Globus pallidus (tissue), 1 donor: Measurements from ENCODE around the gene SDK2.

Experiments used
- DNase-seq: peaks from one replicate; pipeline ENCODE4 v3.0.0-alpha.2; 2015; ENCODE audit warnings: low spot score

Gene SDK2

DNA sequence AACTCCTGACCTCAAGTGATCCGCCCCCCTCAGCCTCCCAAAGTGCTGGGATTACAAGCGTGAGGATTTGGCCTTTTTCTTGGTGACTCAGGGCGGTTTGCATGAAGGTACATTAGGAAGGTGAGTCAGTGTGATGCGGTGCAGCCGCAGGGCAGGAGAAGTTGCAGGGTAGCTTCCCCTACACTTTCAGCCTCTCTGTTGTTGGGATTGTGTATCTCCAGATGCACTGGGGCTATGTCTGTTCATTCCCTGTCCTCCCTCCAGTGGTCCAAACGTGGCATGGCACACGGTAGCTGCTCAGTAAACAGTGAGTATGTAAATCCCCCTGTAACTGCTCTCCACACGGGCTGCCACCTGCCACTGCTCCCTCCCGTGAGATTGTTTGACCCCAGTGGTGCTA, 223.3 kb downstream of the SDK2 start:
- no peak for DNase-seq

DNA sequence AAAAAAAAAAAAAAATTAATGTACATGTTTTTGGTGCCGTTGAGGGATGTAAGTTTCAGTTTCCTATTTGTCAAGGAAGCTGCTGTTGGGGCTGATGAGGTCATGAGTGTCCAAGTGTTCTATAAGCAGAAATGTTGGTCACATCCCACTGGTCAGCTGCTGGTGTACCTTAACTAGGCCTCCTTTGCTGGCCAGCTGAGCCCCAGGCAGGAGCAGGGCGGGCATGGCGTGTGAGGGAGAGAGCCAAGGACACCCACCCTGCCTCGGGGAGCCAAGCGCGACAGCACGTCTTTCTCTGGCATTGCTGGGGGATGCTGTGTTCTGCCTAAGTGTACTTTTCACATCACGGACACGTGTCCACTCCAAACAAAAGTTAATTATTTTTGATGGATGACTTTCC, 224.4 kb downstream of the SDK2 start:
- DNase-seq: no peak

DNA sequence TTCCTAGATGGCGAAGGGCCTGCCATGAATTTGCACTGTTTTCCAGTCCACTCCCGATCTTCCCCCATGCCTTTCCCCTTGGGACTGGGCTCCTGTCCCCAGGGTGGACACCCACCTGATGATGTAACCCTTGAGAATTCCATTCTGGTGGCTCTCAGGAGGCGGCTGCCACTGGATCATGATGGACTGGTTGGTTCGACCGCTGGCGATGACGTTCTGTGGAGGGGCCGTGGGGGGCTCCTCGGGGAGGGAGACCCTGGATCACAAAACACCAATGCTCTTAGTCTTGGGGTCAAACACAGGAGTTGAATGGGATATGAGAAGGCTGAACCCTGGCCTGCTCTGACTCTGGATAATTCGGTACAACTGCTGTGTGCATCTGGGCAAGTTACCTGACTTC, 225.2 kb downstream of the SDK2 start:
- no peak for DNase-seq

DNA sequence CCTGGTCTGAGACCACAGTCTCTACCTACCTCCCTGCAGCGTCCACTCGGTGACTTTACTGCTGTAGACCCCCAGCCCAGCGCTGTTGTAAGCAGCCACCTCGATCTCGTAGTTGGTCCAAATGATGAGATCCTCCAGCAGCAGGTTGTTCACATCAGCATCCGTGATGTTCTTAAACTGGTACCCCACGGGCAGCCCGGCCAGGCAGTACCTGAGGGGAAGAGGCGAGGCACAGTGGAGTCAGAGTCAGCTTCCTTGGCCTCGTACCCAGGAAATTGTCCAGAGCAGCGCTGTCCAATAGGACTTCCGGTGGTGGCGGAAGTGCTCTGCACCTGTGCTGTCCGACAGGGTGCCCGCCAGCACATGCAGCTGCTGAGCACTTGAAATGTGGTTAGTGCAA, 228.5 kb downstream of the SDK2 start:
- no peak for DNase-seq

DNA sequence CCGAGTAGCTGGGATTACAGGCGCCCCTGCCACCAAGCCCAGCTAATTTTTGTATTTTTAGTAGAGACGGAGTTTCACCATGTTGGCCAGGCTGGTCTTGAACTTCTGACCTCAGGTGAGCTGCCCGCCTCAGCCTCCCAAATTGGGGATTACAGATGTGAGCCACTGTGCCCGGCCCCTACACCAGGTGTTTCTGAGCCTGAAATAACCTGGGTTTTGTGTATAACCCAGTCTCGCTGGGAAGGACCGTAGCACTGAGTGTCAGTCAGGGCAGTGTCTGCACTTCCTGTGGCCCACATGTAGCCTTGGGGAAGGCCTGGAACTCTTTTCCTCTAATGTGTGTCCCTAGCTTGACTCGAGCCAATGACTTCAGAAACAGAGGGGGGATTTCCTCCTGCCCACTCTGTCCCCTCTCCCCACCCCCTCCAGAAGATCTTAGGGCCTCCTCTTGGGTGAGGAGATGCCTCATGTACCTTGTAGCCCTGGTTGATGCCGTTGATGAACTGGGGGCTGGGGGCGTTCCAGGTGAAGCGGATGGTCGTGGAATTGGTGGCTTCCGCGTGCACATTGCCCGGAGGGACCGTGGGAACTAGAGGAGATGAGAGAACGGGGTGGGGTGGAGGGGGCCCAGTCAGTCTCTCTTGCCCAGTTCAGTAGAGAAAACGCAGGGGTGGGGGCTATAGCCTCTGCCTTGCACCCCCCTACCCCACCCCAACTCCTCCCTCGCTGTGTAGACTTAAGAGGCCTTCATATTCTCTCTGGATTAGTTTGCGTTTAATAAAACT, 229.9 kb downstream of the SDK2 start:
- DNase-seq: no peak

DNA sequence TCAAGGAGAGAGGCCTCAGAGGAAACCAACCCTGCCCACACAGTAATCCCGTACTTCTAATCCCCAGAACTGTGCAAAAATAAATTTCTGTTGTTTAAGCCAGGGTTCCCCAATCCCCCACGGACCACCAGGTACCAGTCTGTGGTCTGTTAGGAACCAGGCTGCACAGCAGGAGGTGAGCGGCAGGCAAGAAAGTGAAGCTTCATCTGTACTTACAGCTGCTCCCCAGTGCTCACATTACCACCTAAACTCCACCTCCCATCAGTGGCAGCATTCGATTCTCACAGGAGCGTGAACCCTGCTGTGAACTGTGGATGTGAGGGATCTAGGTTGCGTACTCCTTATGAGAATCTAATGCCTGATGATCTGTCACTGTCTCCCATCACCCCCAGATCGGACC, 231.3 kb downstream of the SDK2 start:
- DNase-seq: no peak

DNA sequence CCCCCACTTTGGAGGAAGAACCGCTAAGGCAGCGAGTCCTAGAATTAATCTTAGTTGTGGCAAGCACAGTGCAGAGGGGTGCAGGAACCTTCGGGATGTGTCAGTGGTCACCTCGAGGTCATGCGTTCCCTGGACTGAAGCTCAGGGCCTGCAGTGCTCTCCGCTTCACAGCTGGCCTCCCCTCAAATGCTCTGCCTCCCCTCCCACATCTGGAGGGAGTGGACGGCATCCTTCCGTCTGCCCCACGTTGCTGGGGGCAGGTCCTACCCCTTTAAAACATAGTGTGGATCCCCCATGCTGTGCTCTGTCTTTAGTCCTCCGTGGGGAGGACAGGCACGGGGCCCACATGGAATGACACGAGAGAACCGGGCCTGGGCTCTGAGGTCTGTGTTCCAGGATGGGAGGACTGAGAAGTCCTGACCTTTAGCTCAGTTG, 232.9 kb downstream of the SDK2 start:
- no peak for DNase-seq

DNA sequence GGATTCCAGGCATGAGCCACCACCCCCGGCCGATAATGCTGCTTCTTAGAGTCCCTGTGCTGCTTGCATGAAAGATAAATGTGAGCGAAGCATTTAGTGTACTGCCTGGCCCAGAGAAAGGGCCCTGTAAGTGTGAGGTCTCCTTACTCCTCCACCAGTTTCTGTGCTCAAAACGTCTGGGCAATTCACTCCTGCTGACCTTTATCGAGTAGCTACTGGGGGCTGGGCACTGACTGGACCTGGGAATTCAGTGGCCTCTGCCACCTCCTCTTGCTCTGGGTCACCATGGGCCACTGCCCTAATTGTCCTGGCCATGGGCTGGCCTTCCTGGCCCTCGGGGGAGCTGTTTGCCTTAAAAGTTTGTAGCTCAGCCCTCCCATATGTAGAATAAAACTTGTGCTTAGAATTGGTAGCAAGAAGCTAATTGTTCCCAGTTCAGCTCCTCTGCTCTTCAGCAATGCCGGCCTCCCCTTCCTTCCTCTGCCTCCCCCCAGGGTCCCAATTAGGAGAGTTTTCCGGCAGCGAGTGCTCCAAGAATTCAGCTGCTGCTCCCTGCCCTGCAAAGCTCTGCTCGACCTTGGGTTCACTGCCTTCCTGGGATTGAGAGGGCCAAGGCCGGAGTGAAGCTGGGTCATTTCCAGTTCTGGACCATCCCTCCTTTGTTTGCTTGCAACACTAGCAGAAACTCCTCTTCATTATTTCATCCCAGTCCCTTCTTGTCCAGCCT, 233.5 kb downstream of the SDK2 start:
- DNase-seq: no peak

DNA sequence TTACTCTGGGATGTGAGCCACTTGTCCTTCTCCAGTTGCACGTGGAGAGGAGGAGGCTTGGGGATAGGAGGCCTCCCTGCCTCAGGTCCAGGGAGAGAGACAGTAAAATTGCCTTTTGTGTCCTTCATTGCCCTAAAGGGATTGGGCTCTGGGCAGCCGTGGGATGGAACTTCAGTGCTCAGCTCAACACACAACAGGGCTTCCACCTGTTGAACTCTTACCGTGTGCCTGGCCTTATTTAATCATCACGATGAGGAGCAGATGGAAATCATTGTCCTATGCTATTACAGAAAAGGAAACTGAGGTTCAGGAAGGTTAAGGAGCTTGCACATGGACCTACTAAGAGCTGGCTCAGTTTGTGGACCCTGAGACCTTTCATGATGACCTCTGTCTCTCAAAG, 240.0 kb downstream of the SDK2 start:
- no peak for DNase-seq

DNA sequence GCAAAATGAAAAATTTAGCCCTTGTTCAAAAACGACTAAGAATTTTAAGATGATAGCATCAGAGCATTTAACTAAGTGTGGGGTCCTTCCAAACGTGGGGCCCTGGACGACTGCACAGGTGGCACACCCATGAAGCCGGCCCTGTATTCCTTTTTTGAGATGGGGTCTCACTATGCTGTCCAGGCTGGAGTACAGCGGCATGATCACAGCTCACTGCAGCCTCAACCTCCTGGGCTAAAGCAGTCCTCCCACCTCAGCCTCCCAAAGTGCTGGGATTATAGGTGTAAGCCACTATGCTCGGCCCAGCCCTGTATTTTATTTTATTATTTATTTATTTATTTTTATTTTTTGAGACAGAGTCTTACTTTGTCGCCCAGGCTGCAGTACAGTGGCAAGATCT, 241.8 kb downstream of the SDK2 start:
- DNase-seq: no peak

DNA sequence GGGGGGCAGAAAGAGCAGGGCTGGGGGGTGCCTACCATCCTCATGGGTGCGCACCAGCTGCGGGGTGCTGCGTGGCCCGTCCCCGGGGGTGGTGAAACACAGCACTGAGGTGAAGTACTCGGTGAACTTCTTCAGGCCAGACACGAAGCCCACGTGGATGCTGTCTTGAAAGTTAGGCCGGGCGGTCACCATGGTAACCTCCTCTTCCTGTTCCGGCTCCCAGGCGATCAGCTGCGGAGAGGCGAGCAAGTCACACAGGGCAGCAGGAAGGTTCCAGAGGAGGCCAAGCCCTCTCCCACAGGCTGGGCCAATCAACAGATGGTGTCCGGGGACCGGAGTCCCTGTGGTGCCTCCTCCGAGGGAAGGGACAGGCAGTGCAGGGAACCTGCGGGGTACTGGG, 242.3 kb downstream of the SDK2 start:
- DNase-seq: peak; percentile 11

DNA sequence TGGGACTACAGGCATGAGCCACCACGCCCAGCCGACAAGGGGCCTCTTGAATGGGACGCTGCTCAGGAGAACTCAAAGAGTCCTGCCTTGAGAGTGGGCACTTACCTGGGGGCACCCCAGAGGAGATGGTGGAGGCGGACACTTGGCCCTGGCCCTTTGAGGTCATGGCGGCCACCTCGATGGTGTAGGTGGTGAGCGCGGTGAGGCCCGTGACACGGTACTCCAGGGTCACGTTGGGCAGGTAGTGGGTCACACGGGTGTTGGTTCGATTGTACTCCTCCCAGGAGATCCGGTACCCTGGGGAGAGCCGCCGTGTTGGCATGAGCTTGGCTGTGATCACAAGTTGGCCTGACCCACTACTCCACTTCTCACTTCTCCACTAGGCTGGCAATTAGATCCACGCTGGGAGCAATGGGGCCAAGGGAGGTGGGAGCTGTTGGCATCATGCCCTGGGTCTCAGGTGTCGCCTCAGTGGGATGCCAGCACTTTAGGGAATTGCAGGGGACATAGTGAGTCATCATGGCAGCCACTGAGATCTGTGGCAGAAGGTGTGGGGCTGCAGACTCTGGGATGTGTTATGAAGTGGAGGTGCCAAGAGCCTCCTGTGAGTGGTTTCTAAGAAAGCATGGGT, 243.2 kb downstream of the SDK2 start:
- DNase-seq: no peak

DNA sequence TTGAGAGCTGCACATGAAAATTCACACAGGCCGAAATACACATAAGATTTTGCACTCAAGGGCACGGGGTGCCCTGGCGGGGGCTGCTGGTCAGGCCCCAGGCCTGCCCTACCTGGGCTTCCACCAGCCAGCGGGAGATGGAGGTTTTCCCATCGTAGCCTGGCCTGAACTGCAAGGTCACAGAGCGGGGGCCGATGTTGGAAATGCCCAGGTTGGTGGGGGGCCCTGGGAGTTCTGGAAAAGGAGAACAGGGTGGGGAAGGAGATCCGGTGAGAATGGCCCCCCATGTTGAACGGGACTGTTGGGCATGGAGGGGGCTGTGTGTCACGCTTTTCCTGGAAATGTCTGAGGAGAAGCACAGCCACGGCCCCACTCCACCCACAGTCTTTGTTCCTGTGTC, 245.2 kb downstream of the SDK2 start:
- no peak for DNase-seq

DNA sequence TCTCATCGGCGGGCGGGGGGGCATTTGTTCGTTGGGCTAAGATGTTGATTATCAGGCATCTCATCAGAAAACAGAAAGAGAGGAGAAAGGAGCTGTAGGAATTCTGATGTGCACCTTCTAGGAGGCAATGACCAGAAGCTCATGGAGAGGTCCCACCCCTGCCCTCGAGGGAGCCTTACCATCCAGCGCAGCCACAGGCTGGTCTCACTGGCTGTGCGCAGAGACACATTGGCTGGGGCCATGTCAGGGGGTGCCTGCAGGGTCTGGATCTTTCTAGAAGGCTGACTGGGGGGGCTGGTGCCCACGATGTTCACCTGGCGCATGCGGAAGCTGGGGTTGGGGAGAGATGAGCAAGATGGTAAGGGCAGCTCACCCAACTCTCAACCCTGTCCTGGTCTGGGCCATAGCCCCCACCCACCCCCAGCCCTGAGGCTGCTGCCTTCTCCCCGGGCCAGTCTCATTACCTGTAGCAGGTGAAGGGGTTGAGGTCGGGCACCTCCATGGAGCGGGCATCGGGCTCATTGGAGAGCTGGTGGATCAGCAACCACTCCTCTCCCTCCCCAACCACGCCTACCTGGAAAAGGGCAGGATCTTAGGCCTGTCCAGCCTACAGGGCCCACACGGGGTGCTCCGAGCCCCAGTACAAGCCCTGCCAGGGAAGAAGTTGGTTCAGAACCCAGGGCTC, 246.2 kb downstream of the SDK2 start:
- no peak for DNase-seq

DNA sequence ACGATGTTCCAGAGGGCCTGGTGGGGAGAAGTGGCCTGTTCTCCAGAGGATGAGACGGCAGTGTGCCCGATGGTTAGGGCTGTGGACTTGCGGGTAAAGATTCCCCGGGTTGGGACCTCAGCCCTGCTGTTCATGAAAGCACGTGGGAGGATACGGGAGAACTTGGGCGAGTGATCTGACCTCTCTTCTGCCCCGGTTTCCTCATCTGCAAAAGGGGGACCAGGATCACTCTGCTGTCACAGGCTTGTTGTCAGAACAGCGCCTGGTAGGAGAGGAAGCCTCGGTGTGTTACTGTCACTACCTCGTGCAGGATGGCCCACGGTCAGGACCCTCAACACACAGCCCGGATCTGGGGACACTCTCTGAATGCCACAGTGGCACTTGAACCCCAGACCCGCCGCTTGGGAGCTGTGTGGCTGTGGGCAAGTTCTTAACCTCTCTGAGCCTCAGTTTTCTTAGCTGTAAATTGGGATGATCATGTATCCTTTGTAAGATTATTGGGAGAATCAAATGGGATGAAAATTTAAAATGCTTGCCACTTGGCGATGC, 246.9 kb downstream of the SDK2 start:
- no peak for DNase-seq

DNA sequence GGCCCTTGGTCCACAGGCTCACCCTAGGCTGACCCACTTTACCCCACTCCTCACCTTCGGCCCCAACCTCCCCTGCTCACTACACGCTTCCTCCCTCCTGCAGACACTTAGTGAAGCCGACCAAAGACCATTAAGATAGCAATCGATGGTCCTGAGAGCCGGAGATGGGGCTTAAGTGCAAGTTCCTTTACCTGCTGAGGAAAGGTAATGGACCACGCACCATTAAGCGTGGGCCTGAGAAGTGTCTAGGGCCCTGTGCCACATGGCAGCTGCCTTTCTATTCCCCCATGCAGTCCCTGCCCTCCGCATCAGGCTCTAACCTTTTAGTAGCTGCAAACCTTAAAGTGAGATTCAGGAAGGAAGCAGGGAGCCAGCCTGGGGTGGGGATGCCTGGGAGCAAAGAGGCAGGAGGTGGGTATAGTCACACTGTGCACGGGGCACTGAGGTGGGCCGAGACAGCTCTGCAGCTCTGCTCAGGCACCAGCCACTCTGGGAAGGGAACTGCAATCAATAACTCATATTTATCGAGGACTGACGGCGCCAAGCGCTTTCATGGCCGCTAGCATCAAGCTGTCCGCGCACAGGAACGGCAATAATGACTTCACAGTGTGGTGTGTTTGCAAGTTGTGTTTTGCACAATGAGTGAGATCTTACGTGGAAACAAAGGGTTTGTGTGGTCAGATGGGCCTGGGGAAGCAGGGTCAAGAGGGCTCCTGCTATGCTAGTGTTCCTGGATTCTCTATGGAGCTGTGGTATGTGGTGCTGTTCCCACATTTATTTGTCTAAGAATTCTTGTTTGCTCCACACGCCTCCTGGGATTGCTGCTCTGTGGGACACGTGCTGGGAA, 247.6 kb downstream of the SDK2 start:
- no peak for DNase-seq

DNA sequence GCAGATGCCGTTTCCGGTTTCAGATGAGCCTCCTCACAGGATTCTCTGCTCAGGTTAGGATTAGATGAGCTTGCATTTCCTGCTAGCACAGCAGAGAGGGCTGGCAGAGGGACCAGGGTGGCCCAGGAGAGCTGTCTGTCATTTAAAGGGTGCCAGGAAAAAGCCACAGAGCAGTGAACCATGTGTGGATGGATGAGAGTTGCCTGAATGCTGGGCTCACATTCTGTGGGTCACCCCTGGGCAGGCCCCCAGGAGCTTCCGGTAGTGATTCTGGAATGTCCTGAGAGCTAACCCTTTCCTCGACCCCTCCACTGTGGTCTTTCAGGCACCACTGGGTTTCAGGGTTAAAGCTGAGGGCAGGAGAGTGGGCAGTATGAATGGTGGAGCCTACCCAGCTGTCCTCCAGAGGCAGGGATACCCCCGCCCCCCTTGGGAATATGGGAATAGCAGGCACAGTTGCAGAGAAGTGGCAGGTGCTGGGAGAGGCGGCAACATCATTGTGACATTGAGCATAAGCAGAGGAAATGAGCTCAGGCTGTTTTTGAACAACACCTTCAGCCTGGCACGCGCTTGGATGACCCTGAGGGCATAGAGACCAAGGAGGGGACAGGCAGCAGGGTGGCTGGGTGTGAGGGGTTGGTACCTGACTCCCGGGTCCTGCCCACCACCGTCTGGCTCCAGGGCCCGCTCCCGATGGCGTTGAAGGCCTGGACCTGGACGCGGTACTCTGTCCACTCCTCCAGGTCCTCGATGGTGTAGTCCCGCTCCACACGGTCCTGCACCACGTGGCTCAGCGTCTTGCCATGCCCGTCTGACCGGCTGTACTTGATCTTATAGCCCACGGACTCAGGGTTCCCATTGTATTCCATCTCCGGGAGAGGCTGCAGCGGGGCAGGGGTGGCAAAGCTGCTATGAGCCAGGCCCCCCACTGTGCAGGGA, 249.5 kb downstream of the SDK2 start:
- no peak for DNase-seq

DNA sequence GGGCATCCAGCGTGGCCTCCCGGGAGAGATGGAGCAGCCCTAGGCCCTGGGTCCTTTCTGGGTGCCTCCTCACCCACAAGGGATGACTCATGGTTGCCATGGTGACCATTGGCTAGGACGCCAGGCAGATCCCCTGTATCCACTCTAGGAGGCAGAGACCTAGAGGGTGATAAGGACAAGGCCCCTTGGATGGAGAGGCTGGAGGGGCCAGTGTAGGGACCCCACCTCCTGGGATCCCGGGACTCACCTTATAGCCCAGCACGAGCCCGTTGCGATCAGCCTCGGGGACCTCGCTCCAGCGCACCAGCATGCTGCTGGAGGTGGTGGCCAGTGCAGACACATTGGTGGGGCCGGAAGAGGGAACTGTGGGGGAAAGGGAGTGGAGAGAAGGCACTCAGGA, 250.3 kb downstream of the SDK2 start:
- no peak for DNase-seq

DNA sequence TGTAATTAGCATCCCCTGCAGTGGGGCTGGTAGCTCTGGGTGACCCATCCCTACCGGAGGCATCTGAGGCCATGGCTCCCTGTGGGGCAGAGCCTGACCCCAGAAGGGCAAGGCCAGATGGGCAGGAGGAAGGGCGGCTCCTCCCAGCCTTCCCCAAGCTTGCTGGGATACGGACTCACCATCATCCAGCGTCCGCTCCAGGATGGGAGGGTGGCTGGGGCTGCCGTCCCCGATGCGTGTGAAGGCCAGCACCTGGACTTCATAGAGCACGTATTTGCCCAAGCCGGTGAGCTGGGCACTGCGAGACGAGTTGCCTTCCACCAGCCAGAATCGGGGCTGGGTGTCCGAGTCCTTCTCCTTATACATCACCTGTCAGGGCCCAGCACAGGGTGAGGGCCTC, 250.9 kb downstream of the SDK2 start:
- DNase-seq: no peak
